GM19324 (cell line): ENCODE results near the gene KCNE1.
"Not testable (repeated sequence)": the region's sequence is repeated elsewhere in the genome, so short reads cannot be mapped to it uniquely, and the experiment has no call there.

Experiments
- ATAC-seq: cut with Tn5 transposase; IDR thresholded peaks from one replicate; pipeline ENCODE4 v1.9.1; 2021; ENCODE audit warnings: mild to moderate bottlenecking, moderate library complexity; ENCODE audit not compliant: unreplicated experiment, low FRiP score

The KCNE1 gene

DNA sequence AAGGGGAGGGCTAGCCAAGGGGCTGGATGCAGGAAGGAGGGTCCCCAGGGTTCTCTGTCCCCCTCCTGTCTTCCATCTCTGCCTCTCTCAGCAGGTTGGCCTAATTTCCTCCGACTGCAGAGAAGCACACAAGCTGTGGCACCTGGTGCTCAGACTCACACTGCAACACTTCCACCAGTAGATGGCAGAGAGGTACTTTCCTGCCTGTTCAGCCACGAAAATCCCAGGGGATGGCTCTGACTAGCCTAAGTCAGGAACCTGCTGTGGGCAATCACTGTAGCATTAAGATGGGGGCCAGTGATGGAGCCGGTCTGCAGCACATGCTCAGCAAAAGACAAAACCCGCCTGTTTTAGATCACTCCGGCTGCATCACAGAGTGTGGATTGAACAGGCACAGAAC lies 82.3 kb downstream of the KCNE1 start:
- ATAC-seq: not testable (repeated sequence)

GRCh38 chr21:34428441-34428840 lies 83.6 kb downstream of the KCNE1 start:
- not testable (repeated sequence) for ATAC-seq

- ATAC-seq: not testable (repeated sequence)
These were observed 84.7 kb downstream of the KCNE1 start for GRCh38 chr21:34427339-34427738.

- ATAC-seq: not testable (repeated sequence)
These were observed 88.2 kb downstream of the KCNE1 start, which contains the start of gene SMIM34 for GRCh38 chr21:34423805-34424204. Gene SMIM34 (minus strand): TSS chr21:34423951. CDS start chr21:34423839, 112 bp downstream.

DNA sequence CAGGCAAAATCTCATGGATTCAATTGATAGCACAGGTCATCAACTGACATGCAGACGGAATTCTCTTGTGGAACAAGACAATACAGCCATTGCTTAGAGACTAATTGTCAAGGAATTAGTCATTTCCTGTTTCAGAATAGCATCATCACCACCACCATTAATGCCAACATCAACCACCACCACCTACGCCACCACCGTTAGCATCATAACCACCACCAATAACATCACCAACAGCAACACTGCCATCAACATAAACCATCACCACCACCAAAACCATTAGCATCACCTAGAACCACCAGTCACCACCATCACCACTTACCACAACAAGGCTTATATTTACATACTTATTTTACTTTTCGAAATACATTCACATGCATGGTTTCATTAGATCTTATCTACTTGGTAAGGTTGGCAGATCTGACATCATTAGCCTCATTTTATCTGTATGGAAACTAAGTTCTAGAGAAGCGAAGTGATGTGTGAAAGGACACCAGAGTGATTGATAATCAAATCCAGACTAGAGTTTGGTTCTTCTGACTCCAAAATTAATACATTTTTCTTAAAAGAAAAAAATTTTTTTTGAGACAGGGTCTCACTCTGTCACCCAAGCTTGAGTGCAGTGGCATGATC lies 94.4 kb downstream of the KCNE1 start:
- ATAC-seq: not testable (repeated sequence)

DNA sequence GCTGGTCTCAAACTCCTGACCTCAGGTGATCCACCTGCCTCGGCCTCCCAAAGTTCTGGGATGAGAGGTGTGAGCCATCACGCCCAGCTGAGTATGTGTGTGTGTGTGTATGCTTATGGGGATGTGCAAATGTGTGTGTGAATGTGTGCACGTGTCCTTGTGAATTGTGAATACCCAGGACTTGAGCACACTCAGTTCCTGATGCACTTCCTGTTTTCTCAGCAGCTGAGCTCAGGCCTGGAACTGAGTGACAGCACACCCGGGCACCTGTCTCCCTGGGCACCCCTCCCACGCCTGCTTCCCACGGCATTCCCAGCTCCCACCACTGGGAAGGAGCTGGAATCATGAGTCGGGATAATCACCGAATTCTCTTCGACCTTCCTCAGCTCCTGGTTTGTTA lies 104.7 kb downstream of the KCNE1 start:
- not testable (repeated sequence) for ATAC-seq

GRCh38 chr21:34406676-34407075 lies 105.3 kb downstream of the KCNE1 start:
- ATAC-seq: not testable (repeated sequence)

- ATAC-seq: not testable (repeated sequence)
These were observed 105.9 kb downstream of the KCNE1 start for GRCh38 chr21:34406102-34406501.

GRCh38 chr21:34405686-34406085 lies 106.3 kb downstream of the KCNE1 start:
- not testable (repeated sequence) for ATAC-seq

- not testable (repeated sequence) for ATAC-seq
These were observed 107.3 kb downstream of the KCNE1 start for GRCh38 chr21:34404742-34405141.

GRCh38 chr21:34400522-34400921 lies 111.5 kb downstream of the KCNE1 start:
- ATAC-seq: not testable (repeated sequence)
